Fibroblast of pulmonary artery (primary cell): ENCODE measurements around the gene LGALS16.
"Not testable (repeated sequence)": the region's sequence is repeated elsewhere in the genome, so short reads cannot be mapped to it uniquely, and the experiment has no call there.

ENCODE experiments used
- DNase-seq: peaks from one replicate; pipeline ENCODE4 v3.0.0-alpha.2; 2010; ENCODE audit warnings: low read depth
- H3K4me3 ChIP-seq: replicated peaks from 2 replicates; pipeline ENCODE4 v1.5.1; 2011; ENCODE audit warnings: low read depth, mild to moderate bottlenecking, control low read depth, low read length, moderate library complexity
- TF ChIP-seq, protein P1 (sequence below): IDR thresholded peaks from 2 replicates; pipeline ENCODE4 v1.5.1; 2011; ENCODE audit warnings: mild to moderate bottlenecking, control low read depth, low read length, inconsistent platforms; ENCODE audit errors: missing control alignments

The LGALS16 gene, protein sequence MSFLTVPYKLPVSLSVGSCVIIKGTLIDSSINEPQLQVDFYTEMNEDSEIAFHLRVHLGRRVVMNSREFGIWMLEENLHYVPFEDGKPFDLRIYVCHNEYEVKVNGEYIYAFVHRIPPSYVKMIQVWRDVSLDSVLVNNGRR

GRCh38 chr19:39655613-39656012 lies at the start of gene LGALS16:
LGALS16 (plus strand) TSS chr19:39655913; CDS start chr19:39655962, 49 bp downstream.
- TF ChIP-seq, protein P1, sequence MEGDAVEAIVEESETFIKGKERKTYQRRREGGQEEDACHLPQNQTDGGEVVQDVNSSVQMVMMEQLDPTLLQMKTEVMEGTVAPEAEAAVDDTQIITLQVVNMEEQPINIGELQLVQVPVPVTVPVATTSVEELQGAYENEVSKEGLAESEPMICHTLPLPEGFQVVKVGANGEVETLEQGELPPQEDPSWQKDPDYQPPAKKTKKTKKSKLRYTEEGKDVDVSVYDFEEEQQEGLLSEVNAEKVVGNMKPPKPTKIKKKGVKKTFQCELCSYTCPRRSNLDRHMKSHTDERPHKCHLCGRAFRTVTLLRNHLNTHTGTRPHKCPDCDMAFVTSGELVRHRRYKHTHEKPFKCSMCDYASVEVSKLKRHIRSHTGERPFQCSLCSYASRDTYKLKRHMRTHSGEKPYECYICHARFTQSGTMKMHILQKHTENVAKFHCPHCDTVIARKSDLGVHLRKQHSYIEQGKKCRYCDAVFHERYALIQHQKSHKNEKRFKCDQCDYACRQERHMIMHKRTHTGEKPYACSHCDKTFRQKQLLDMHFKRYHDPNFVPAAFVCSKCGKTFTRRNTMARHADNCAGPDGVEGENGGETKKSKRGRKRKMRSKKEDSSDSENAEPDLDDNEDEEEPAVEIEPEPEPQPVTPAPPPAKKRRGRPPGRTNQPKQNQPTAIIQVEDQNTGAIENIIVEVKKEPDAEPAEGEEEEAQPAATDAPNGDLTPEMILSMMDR: no peak
- DNase-seq: no peak
- H3K4me3 ChIP-seq: no peak within 1 kb of the TSS

DNA sequence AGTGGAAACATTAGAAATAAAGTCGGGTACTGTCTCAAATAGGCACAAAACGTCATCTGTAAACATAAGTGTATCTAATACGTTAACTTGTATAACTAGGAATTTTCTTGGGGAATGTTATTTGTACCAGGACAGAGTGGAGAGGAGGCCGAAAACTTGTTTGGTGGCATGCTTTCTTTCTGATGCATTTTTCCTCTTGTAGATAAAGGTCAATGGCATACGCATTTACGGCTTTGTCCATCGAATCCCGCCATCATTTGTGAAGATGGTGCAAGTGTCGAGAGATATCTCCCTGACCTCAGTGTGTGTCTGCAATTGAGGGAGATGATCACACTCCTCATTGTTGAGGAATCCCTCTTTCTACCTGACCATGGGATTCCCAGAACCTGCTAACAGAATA lies 48.7 kb upstream of the LGALS16 start:
- no peak for DNase-seq
- no peak overlapping the region for H3K4me3 ChIP-seq
- TF ChIP-seq, protein P1: no peak

GRCh38 chr19:39607561-39607960 lies 48.2 kb upstream of the LGALS16 start:
- TF ChIP-seq, protein P1: no peak
- no peak for DNase-seq
- H3K4me3 ChIP-seq: no peak overlapping the region

GRCh38 chr19:39613597-39613996 lies 42.1 kb upstream of the LGALS16 start:
- no peak overlapping the region for H3K4me3 ChIP-seq
- TF ChIP-seq, protein P1: no peak
- no peak for DNase-seq

GRCh38 chr19:39617745-39618144 lies 38.0 kb upstream of the LGALS16 start:
- TF ChIP-seq, protein P1: no peak
- DNase-seq: no peak
- H3K4me3 ChIP-seq: no peak overlapping the region

DNA sequence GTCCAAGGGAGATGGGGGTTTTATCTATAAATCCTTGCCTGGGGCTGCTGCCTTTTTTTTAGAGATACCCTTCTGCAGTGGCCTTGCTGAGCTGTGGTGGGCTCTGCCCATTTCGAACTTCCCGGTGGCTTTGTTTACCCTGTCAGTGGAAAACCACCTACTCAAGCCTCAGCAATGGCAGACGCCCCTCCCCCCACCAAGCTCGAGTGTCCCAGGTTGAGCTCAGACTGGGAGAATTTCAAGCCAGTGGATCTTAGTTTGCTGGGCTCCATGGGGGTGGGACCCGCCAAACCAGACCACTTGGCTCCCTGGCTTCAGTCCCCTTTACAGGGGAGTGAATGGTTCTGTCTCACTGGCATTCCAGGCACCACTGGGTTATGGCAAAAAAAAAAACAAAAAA lies 31.8 kb upstream of the LGALS16 start:
- no peak for DNase-seq
- H3K4me3 ChIP-seq: no peak overlapping the region
- TF ChIP-seq, protein P1: no peak

GRCh38 chr19:39627631-39628030 lies 28.1 kb upstream of the LGALS16 start:
- not testable (repeated sequence) for DNase-seq, H3K4me3 ChIP-seq
